Measurements from ENCODE around the gene BBS10. TPM values are rescaled to one million over a fixed set of nuclear protein-coding genes. Genes with fewer than 3 reads are reported as not detected.
"Not testable (repeated sequence)": the region's sequence is repeated elsewhere in the genome, so short reads cannot be mapped to it uniquely, and the experiment has no call there.

The BBS10 gene
- total RNA-seq, 1 experiment from 2014 or later = 17.9 TPM

DNA sequence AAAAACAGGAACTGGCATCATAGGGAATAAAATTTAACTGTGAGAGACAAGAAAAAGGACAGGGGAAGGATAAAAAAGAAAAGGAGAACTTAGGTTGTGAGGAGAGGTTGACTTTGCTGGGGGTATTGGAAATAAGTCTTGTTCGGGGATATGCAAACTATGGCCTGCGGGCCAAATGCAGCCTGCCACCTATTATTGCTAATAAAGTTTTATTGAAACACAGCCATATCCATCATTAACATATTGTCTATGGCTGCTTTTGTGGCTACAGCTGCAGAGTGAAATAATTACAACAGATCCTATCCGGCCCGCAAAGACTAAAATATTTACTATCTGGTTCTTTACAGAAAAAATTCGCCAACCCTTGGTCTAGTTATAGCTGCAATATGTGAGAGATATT lies 18.6 kb downstream of the BBS10 start:
- DNase-seq (ENCODE audit: low read depth) = no peak

DNA sequence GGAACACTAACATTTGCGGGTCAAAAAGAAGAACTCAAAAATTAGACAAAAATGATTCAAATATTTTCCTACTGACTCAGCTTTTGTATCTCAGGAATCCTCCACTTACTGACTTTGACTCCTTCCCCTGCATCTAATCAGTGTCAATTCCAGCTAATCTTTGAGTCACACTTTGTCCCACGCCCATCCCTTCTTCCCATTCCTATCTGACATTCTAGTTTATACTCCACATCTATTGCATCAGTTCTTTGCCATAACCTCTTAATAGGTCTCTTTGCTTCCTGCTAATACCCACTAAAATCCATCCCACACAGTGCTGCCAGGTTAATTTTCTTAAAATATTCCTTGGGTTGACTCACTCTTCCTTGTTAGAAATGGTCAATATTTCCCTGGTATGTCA lies 19.1 kb downstream of the BBS10 start:
- DNase-seq (ENCODE audit: low read depth) = peak; percentile 74

- DNase-seq (ENCODE audit: low read depth) = not testable (repeated sequence)
Observed at GRCh38 chr12:76319595-76320319, 28.5 kb downstream of the BBS10 start.

- no peak for DNase-seq (ENCODE audit: low read depth)
Observed at GRCh38 chr12:76318773-76319594, 29.2 kb downstream of the BBS10 start.

GRCh38 chr12:76317976-76318375 lies 30.2 kb downstream of the BBS10 start:
- DNase-seq (ENCODE audit: low read depth) = no peak

GRCh38 chr12:76316468-76316867 lies 31.7 kb downstream of the BBS10 start:
- DNase-seq (ENCODE audit: low read depth) = no peak

- no peak for DNase-seq (ENCODE audit: low read depth)
Observed at GRCh38 chr12:76313299-76313698, 34.9 kb downstream of the BBS10 start.

DNA sequence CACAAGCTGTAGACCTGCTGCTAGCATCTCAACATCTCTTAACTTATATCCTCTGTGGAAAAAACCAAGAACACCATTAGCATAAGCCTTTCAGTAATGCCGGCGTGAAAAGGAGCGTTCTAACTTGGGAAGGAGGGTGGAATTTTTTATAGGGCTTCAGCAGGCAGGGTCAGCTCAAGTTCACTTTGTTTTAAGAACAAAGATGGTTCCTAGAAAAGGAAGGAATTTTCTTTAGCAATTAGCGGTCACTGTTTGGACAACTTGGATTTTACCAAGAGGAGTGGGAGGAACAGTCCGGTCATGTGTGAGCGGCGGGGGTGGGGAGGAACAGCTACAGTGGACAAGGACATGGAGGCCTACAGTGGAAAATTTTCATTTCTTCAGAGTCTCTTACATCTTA lies 35.9 kb downstream of the BBS10 start:
- peak; percentile 71 for DNase-seq (ENCODE audit: low read depth)

GRCh38 chr12:76311796-76312195 lies 36.4 kb downstream of the BBS10 start:
- DNase-seq (ENCODE audit: low read depth) = peak; percentile 56

GRCh38 chr12:76310110-76310509 lies 38.1 kb downstream of the BBS10 start:
- peak; percentile 50 for DNase-seq (ENCODE audit: low read depth)

DNA sequence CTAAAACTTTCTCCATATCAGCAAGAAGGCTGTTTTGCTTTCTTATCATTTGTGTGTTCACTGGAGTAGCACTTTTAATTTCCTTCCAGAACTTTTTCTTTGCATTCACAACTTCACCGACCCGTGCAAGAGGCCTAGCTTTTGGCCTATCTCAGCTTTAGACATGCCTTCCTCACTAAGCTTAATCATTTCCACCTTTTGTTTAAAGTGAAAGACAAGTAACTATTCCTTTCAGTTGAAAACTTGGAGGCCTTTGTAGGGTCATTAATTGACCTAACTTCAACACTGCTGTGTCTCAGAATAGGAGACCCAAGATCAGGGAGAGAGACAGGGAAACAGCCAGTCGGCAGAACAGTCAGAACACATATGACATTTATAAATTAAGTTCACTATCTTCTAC lies 39.3 kb downstream of the BBS10 start:
- DNase-seq (ENCODE audit: low read depth) = no peak

GRCh38 chr12:76307083-76307482 lies 41.1 kb downstream of the BBS10 start:
- DNase-seq (ENCODE audit: low read depth) = no peak

DNA sequence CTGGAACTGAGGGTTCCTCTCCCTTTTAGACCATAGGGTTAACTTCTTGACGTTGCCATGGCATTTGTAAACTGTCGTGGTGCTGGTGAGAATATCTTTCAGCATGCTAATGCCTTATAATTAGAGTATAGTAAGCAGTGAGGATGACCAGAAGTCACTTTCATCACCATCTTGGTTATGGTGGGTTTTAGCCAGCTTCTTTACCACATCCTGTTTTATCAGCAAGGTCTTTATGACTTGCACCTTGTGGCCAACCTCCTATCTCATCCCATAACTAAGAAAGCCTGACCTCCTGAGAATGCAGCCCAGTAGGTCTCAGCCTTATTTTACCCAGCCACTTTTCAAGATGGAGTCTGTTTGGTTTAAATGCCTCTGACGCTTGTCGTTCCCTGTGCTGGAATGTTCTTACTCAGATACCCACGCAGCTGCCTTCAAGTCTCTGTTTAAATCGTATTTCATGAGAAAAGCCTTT lies 44.2 kb downstream of the BBS10 start:
- peak; percentile 21 for DNase-seq (ENCODE audit: low read depth)

- peak; percentile 33 for DNase-seq (ENCODE audit: low read depth)
Observed at GRCh38 chr12:76303365-76303764, 44.9 kb downstream of the BBS10 start.

GRCh38 chr12:76300297-76300665 lies 47.9 kb downstream of the BBS10 start:
- no peak for DNase-seq (ENCODE audit: low read depth)

- DNase-seq (ENCODE audit: low read depth) = peak; percentile 40
Observed at GRCh38 chr12:76299536-76300296, 48.5 kb downstream of the BBS10 start.

Other genes with a start within 250 kb of the BBS10 start
- gene OSBPL8, start 211.4 kb upstream of the BBS10 start, total RNA-seq (2014; rRNA removed; shearing (Covaris generic)) = 49.9 and 55.9 TPM in 2 replicates